Keratinocyte (primary cell): Measurements from ENCODE around the gene SAMHD1. TPM values are rescaled to one million over a fixed set of nuclear protein-coding genes. Genes with fewer than 3 reads are reported as not detected.

ENCODE experiments used
- DNase-seq: peaks from one replicate; pipeline ENCODE4 v3.0.0-alpha.2; 2011; ENCODE audit warnings: low read depth, missing footprints, low spot score
- FAIRE-seq: peaks from 2 replicates; lab custom pipeline; 2011; peaks lifted over from hg19 to GRCh38; lab: Jason Lieb, UNC
- H2AFZ ChIP-seq: 2 replicates; pipeline ENCODE4 v1.6.0; 2012; ENCODE audit warnings: low read length, control low read depth, inconsistent platforms; ENCODE audit not compliant: control insufficient read depth
- H3K27ac ChIP-seq: 2 replicates; pipeline ENCODE4 v1.5.1; 2011; ENCODE audit warnings: low read length; ENCODE audit not compliant: control insufficient read depth, insufficient read depth
- H3K27me3 ChIP-seq: 3 replicates; pipeline ENCODE4 v1.6.0; 2011; ENCODE audit warnings: low read length; ENCODE audit not compliant: control insufficient read depth, insufficient read depth; ENCODE audit errors: extremely low read depth
- H3K36me3 ChIP-seq, 2 experiments: 2 replicates in 1 of 2; 3 replicates in 1 of 2; pipeline ENCODE4 v1.5.1; 2011; ENCODE audit warnings: low read length in 2 of 2, mild to moderate bottlenecking in 1 of 2; ENCODE audit not compliant: control insufficient read depth in 2 of 2, insufficient read depth in 2 of 2; ENCODE audit errors: extremely low read depth in 1 of 2
- H3K4me1 ChIP-seq: 3 replicates; pipeline ENCODE4 v1.5.1; 2011; ENCODE audit warnings: low read length; ENCODE audit not compliant: control insufficient read depth, insufficient read depth; ENCODE audit errors: extremely low read depth
- H3K4me2 ChIP-seq: 3 replicates; pipeline ENCODE4 v1.6.0; 2011; ENCODE audit warnings: low read depth, low read length; ENCODE audit not compliant: control insufficient read depth, insufficient read depth; ENCODE audit errors: extremely low read depth
- H3K4me3 ChIP-seq, 3 experiments: fragments of 200-600 bp in 1 of 3; sonication (generic) in 1 of 3; 2 replicates in 2 of 3; 3 replicates in 1 of 3; pipeline ENCODE4 v1.5.1; 2011 to 2016; ENCODE audit warnings: low read length in 3 of 3, mild to moderate bottlenecking in 3 of 3, control low read depth in 2 of 3, inconsistent platforms in 1 of 3, low read depth in 1 of 3, mixed read lengths in 1 of 3, mixed run types in 1 of 3, moderate library complexity in 1 of 3; ENCODE audit not compliant: control insufficient read depth in 2 of 3, insufficient read depth in 2 of 3; ENCODE audit errors: extremely low read depth in 1 of 3
- H3K79me2 ChIP-seq: 2 replicates; pipeline ENCODE4 v1.6.0; 2012; ENCODE audit warnings: low read length; ENCODE audit not compliant: control insufficient read depth, insufficient read depth
- H3K9ac ChIP-seq: 3 replicates; pipeline ENCODE4 v1.6.0; 2011; ENCODE audit warnings: low read length; ENCODE audit not compliant: control insufficient read depth, insufficient read depth; ENCODE audit errors: extremely low read depth
- H3K9me1 ChIP-seq: 3 replicates; pipeline ENCODE4 v1.6.0; 2011; ENCODE audit warnings: low read length; ENCODE audit not compliant: control insufficient read depth, insufficient read depth; ENCODE audit errors: extremely low read depth
- H3K9me3 ChIP-seq: 2 replicates; pipeline ENCODE4 v1.5.1; 2012; ENCODE audit warnings: low read depth, low read length; ENCODE audit not compliant: control insufficient read depth
- H4K20me1 ChIP-seq: 3 replicates; pipeline ENCODE4 v1.6.0; 2011; ENCODE audit warnings: low read length; ENCODE audit not compliant: control insufficient read depth, insufficient read depth; ENCODE audit errors: extremely low read depth
- EZH2 ChIP-seq: IDR thresholded peaks from one replicate; pipeline ENCODE4 v1.6.1; 2012; ENCODE audit warnings: inconsistent platforms, mild to moderate bottlenecking, low read length, moderate library complexity
- dilution Hi-C: fragments of 300-500 bp; cut with MboI; formaldehyde crosslinking; loops from one replicate; pipeline ENCODE4 v1.7.0; 2020; ENCODE audit warnings: low sequenced_read_pairs; ENCODE audit not compliant: extremely low pct_ligation_motif_present
- polyA plus RNA-seq, 5 experiments: library from polyadenylated mRNA; depleted of rRNA in 3 of 5; stranded (reverse) in 3 of 5; stranded (forward) in 1 of 5; unstranded in 1 of 5; fragments of >200 nt; gene quantifications; 1 replicate in 1 of 5; 2 replicates in 3 of 5; 3 replicates in 1 of 5; pipeline versions ENCODE4 v1.2.1 to v1.2.3, GENCODE V29; 2011 to 2012; ENCODE audit warnings: missing spikeins in 2 of 5, low read depth in 1 of 5, low replicate concordance in 1 of 5
- TF ChIP-seq, protein P1 (sequence below), 3 experiments: IDR thresholded peaks in 1 of 3; conservative IDR thresholded peaks in 1 of 3; optimal IDR thresholded peaks in 1 of 3; 2 replicates in 2 of 3; 3 replicates in 1 of 3; pipeline versions ENCODE3 to v1.5.1; 2011; ENCODE audit warnings: low read length in 3 of 3, mild to moderate bottlenecking in 3 of 3, moderate library complexity in 2 of 3, control low read depth in 1 of 3, inconsistent platforms in 1 of 3; ENCODE audit not compliant: insufficient read depth in 2 of 3; ENCODE audit errors: extremely low read depth in 1 of 3

SAMHD1 gene
- polyA plus RNA-seq, 1 donor (not counting 4 experiments of a cell fraction or from before 2014, with no cell fraction given), result 26.5 TPM

DNA sequence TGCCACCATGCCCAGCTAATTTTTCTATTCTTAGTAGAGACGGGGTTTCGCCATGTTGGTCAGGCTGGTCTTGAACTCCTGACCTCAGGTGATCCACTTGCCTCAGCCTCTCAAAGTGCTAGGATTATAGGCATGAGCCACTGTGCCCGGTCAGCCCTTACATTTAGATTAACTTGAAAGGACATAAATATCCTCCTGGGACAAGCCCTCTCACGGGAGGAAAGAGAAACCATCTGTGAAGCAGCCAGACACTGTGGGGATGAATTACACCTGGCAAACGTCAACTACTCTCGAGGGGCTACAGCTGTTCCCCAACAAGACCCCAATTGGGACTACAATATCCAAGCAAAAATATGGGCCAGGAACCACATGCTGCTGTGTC, 32.7 kb upstream of the SAMHD1 start:
- Histone ChIP-seq H3K9me3 (no peaks in the 10 kb centered on the region), H3K36me3 (no peaks in the 10 kb centered on the region), H3K4me3 (no peak overlapping the region), H3K4me2 (no peak overlapping the region), H3K4me1 (peaks cover under 1% of the 10 kb centered on the region), H3K27ac (no peak overlapping the region), H3K9me1 (no peaks in the 10 kb centered on the region), H2AFZ (no peak overlapping the region), H3K27me3 (no peaks in the 10 kb centered on the region), H3K79me2 (no peaks in the 10 kb centered on the region), H4K20me1 (no peaks in the 10 kb centered on the region), H3K9ac (no peak overlapping the region)
- no peak for DNase-seq
- TF ChIP-seq EZH2, result no peak
- TF ChIP-seq, protein P1, sequence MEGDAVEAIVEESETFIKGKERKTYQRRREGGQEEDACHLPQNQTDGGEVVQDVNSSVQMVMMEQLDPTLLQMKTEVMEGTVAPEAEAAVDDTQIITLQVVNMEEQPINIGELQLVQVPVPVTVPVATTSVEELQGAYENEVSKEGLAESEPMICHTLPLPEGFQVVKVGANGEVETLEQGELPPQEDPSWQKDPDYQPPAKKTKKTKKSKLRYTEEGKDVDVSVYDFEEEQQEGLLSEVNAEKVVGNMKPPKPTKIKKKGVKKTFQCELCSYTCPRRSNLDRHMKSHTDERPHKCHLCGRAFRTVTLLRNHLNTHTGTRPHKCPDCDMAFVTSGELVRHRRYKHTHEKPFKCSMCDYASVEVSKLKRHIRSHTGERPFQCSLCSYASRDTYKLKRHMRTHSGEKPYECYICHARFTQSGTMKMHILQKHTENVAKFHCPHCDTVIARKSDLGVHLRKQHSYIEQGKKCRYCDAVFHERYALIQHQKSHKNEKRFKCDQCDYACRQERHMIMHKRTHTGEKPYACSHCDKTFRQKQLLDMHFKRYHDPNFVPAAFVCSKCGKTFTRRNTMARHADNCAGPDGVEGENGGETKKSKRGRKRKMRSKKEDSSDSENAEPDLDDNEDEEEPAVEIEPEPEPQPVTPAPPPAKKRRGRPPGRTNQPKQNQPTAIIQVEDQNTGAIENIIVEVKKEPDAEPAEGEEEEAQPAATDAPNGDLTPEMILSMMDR (optimal IDR thresholded peaks at IDR 0.05 in 1 of 3, IDR thresholded peaks at IDR 0.05 in 1 of 3, conservative IDR thresholded peaks at IDR 0.05 in 1 of 3; ENCODE audit: extremely low read depth in 1 of 3, insufficient read depth in 2 of 3, low read length in 3 of 3), result no peak
- no peak for FAIRE-seq
- dilution Hi-C loops, result no loop called here

DNA sequence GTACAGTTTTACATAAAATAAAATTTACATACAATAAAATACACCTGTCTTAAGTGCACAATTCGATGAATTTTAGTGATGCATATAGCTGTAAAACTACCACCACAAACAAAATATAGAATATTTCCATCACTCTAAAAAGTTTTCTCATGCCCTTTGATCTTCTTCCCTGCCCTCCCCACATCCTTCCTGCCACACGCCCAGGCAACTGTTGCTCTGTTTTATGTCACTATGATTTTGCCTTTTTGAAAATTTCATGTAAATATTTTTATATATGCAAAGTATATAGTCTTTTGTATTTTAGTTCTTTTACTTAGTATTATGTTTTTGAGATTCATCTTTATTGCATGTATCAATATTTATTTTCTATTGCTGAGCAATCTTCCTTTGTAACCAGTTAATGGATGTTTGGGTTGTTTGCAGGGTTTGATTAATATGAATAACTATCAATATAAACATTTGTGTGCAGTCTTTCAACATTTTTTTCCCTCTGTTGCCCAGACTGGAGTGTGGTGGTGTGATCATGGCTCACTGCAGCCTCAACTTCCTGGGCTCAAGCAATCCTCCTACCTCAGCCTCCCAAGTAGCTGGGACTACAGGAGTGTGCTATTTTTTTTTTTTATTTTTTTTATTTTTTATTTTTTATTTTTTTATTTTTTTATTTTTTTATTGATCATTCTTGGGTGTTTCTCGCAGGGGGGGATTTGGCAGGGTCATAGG, 23.8 kb upstream of the SAMHD1 start:
- Histone ChIP-seq H3K79me2 (no peaks in the 10 kb centered on the region), H3K4me2 (no peak overlapping the region), H3K27me3 (no peaks in the 10 kb centered on the region), H3K27ac (no peak overlapping the region), H3K36me3 (no peaks in the 10 kb centered on the region), H3K9me1 (no peaks in the 10 kb centered on the region), H3K9ac (no peak overlapping the region), H2AFZ (no peak overlapping the region), H3K4me3 (no peak overlapping the region), H3K4me1 (no peaks in the 10 kb centered on the region), H3K9me3 (no peaks in the 10 kb centered on the region), H4K20me1 (no peaks in the 10 kb centered on the region)
- FAIRE-seq (no peak), DNase-seq (no peak)
- dilution Hi-C loops, result no loop called here
- TF ChIP-seq EZH2, result no peak
- TF ChIP-seq, protein P1 (optimal IDR thresholded peaks at IDR 0.05 in 1 of 3, IDR thresholded peaks at IDR 0.05 in 1 of 3, conservative IDR thresholded peaks at IDR 0.05 in 1 of 3; ENCODE audit: extremely low read depth in 1 of 3, insufficient read depth in 2 of 3, low read length in 3 of 3), result no peak
